ENCODE results near the gene HSD11B2.

DNA sequence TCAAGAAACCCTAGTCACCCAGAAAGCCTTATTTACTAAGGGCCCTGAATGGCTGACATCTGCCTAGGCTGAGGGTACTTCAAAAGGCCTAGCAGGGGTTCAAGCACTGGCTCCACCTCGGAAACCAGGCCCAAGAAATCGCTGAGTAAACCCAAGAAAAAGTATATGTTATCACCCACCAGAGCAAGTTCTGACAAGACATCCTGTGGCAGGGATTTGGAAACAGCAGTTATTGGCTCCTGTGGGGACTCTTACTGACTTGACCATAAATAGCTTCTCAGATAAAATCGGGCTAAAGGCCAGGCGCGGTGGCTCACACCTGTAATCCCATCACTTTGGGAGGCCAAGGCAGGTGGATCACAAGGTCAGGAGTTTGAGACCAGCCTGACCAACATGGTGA lies 37.8 kb downstream of the HSD11B2 start:
- no peak for TF ChIP-seq CTCF (conservative IDR thresholded peaks at IDR 0.05 in 1 of 2, IDR thresholded peaks at IDR 0.05 in 1 of 2; ENCODE audit: extremely low read depth in 1 of 2, insufficient read depth in 1 of 2, low read depth in 1 of 2, low read length in 2 of 2)
- TF ChIP-seq EZH2 (IDR thresholded peaks at IDR 0.05; ENCODE audit: borderline replicate concordance, low read length) = no peak

Measured in mammary epithelial cell (primary cell).